Anterior cingulate cortex (tissue), 58 donors: ENCODE data around the gene TM9SF4.

Experiments used
- DNase-seq, 58 donors: peaks; one replicate each; lab custom pipeline; 2025; lab: John Stamatoyannopoulos, UW

Gene TM9SF4

DNA sequence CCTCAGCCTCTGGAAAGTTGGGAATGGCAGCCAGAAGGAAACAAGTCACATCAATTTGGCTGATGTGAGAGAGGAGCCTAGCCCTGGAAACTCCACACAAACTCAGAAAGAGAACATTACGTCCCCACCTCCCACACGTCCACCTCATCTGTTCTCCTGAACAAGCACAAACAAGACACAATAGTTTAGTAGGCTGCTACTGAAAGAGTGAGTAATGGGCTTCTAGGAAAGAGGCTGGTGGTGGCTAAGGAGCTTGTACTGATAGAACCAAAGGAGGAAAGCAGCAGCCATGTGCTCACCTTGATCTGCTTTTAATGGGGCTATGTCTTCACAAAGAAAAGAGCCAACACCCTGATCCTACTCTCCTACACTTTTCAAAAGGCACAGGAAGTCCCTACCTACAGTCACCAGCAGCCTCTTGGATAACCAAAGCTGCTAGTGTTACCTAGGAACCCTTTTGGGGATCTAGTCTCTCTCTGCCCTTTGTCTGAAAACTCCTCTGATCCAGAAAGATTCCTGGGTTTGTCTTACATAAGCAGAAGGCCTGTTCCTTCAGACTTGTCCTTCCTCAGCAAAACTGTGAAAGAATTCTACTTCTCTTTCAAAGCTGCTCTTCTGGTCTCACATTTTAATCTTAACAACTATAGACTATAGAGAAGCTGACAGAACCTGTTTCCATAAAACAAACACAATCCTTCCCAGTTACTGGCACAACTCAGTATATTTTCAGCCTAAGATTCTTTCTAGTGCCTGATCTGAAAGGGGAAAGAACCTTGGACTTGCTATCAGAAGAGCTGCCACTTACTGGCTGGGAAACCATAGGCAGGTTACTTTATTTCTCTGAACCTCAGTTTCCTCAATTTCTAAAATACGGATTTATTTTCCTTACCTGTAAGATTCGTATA, 94.9 kb downstream of the TM9SF4 start:
- peak in 9 of 58 donors; percentile 1 to 41 (median 15) for DNase-seq

DNA sequence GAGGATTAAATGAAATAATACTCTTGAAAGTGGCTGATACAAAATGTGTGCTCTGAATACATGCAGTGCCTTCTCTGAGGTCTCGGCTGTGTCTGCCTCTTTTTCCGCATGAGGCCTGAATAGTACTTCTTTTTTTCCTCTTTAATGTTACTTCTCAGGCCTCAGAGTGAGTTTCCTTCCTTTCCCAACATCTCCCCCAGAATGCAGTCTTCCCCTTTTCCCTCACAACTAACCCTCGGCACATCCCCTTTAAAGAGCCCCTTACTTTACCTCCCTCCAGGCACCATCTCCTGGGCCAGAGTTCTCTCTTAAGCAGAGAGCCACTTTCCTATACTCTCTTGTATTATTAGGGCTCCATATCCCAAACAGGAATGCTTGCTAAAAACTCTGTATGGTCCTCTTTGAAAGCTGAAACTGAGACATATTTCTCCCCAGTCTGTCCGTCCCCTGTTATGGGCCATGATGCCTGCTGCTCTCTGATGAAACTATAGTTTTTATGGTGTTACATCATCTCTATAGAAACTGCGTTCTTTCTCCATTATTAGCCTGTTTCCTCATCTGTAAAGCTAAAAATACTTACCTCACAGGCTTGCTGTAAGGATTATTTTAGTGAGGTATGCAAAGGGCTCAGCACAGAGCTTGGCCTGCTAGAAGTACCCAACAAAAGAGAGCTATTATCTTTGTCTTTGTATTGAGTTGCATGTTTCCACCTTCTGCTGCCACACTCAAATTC, 95.8 kb downstream of the TM9SF4 start:
- no peak for DNase-seq

DNA sequence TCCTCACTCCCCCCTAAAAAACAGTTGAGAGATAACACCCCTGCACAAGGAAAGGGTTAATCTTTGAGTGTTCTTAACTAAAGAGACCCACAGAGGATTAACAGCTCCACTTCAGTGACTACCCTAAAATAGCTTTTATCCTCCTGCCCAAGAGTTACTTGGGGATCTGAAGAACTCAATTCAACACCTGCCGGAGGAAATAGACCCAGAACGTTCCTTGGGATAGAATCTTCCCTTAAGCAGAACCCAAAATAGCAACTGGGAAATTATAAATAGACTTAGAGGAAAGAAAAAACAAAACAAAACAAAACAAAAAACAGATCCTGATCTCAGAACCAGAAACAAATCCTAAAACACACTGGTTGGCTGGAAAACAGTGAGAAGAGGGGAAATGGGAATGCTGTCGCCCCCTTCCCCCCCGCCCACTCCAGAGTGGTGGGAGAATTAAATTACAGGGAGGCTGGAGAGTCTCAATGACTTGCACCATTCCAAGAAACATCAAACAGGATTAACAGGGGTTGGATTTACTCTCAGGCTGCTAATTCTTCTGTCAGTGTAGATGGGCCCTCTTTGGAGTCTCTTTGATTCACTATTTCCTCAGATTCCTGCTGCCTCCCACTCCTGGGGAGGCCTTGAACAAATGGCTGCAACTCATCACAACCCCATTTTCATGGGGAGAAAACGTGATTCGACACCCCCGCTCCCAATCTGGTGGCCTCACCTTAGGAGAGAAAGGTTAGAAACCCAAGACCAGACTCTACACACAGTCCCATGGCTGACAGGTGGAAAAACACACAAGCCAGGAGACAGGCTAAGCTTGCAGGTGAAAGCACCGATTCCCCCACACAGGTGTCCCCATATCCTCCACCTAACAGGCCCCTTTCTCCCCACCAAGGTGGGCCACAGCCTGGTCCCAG, 96.6 kb downstream of the TM9SF4 start:
- DNase-seq, result no peak

DNA sequence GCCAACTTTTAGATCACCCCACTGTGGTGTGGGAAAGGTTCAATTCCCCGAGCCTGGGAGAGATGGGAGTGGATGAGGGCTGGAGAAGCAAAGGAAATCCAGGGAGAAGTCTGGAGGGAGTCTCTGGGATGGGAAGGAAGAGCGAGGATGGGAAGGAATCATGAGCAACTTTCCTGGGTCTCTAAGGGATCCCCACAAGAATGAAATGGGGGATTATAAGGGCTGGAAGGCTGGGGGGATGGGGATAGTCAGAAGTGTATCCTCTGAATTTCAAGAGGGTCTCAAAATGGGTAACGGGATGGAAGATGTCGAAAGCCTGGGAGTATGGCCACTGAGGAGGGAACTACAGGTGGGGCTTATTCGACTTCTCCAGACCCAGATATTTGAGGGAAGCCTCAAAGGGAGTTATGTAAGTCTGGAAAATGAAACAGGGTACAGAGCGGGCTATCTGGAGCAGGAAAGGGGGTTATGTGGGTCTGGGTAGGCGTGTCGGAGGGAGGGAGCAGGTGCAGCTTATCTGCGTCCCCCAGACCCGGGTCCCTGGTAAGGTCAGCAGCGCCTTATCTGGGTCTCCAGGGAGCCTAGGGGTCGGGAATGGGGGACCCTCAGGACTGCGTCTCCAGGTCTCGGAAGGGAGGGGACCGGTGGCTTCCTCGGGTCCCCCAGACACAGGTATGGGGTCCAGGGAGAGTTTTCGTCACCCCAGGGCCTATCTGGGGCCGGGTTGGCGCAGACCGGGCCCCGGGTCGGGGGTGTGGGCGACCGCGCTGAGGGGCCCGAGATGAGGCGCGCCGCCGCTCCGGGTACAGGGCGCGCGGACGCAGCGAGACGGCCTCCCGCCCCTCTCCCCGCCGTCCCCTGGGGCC, 97.5 kb downstream of the TM9SF4 start:
- DNase-seq, result no peak

DNA sequence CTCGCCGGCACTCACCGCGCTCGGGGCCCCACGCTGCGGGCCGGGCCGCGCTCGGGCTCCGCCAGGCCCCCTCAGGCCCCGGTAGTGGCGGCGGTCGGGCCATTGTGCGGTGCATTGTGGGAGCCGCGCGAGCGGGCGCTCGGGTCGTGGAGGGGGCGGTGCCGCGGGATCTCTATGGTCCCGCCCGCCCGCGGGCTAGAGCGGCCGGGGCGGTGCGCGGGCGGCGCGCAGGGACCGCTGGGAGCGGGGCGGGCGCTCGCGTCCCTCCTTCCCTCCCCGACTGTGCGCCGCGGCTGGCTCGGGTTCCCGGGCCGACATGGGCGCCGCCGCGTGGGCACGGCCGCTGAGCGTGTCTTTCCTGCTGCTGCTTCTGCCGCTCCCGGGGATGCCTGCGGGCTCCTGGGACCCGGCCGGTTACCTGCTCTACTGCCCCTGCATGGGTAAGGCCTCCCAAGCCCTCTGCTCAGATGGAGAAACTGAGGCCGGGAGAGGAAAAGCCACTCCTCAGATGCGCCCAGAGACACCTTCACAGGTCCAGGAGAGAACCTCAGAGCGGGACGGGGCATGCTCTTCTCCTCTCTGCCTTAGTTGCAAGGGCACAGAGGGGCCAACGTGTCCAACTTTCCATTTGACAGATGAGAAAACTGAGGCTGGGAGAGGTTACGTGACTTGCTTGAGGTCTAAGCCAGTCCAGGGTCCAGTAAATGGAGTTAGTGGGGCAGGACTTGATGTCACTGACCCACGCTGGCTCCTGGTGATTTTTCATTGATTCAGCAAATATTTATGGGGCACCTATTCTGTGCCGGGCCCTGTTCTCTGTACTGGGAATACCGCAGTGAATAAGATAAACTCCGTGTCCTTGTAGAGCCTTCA, 98.3 kb downstream of the TM9SF4 start, which contains the start of the genes PLAGL2 and POFUT1:
TSS of gene PLAGL2 (minus strand) at position 118 of the 873 bp plus-strand sequence. CDS start 5,565 bp downstream, outside the sequence.
TSS of gene POFUT1 (plus strand) at position 255 of the 873 bp plus-strand sequence. CDS start at position 317, 62 bp downstream.
- peak in 57 of 58 donors; percentile 23 to 90 (median 80) for DNase-seq

DNA sequence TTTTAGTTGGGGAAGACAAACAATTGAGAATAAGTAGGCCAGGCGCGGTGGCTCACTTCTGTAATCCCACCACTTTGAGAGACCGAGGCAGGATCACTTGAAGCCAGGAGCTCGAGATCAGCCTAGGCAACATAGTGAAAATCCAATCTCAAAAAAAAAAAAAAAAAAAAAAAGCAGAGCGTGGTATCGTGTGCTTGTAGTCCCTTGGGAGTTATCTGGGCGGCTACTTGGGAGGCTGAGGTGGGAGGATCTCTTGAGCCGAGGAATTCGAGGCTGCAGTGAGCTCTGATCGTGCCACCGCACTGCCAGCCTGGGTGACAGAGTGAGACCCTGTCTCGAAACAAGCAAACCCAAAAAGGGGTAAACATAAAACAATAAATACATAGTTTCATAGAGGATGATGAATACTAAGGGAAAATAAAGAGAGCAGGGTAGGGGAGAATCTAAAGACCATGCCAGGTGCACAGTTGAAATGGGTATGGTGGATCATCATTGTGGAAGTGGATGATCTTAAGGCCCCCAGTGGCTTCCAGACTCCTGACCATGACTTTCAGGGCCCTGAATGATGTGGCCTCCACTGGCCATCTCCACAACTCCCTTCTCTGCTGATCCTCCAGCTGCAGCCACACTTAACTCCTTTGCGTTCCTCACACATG, 99.1 kb downstream of the TM9SF4 start:
- no peak for DNase-seq

DNA sequence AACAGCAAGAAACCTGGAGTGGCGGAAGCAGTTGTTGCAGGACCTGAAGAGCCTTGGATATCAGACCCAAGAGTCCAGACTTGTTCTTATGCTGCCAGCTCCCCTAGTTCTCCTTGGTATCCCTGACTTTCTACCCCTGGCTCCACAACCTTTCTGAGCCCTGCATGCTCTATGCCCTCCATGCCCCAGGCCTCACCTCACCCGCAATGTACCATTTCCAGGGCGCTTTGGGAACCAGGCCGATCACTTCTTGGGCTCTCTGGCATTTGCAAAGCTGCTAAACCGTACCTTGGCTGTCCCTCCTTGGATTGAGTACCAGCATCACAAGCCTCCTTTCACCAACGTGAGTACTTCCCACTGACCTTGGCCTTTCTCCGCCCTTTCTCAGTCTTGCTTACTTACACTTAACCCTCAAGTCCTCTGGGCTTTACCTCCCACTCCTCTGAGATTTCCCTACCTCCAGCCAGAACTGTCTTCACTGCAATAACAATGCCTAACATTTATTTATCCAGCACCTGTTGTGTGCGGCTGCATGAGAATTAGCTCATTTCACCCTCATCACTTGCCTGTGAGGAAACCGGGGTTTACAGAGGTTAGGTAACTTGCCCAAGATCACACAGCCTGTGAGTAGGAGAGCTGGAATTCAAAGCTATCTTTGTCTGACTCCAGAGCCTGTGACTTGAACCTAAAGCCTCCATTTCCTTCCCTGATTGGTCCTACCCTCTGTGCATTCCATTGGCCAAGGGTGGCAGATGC, 100.5 kb downstream of the TM9SF4 start:
- DNase-seq, result no peak

DNA sequence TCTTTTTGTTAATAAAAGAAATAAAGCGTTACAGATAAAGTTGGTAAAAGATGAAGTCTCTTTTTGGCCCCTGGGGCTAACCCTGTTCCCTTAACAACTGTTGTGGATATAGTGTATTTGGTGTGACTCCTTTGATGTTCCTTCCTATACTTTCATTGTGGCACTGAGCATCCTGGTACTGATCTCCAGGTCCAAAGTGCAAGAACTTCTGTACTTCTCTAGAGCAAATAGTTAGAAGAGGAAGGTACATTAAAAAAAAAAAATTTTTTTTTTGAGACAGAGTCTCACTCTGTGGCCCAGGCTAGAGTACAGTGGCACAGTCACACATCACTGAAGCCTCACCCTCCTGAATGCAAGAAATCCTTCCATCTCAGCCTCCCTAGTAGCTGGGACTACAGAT, 104.4 kb downstream of the TM9SF4 start:
- no peak for DNase-seq

DNA sequence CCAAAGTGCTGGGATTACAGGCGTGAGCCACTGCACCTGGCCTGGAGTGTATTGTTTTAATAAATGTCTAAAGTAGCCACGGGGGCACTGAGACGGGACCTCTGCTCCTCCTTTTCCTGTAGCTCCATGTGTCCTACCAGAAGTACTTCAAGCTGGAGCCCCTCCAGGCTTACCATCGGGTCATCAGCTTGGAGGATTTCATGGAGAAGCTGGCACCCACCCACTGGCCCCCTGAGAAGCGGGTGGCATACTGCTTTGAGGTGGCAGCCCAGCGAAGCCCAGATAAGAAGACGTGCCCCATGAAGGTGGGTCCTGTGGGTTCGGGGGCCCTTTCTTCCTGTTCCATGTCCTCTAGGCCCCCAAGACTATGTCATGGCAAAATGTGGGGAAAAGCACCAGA, 105.6 kb downstream of the TM9SF4 start:
- DNase-seq, result no peak

DNA sequence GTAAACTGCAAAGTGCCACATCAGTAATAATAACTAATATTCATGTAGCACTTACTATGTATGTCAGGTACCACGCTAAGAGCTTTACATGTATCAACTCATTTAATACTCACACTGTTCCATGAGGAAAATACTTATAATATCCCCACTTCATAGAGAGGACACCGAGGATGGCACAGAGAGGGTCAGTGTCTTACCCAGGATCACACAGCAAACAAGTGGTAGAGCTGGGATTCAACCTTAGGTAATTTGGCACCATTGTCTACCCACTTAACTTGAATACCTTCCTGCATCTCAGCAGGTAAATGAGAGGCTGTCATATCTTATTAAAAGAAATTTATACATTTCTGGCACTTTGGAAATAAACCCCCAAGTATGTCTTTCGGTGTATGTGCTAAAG, 106.2 kb downstream of the TM9SF4 start:
- DNase-seq, result no peak

DNA sequence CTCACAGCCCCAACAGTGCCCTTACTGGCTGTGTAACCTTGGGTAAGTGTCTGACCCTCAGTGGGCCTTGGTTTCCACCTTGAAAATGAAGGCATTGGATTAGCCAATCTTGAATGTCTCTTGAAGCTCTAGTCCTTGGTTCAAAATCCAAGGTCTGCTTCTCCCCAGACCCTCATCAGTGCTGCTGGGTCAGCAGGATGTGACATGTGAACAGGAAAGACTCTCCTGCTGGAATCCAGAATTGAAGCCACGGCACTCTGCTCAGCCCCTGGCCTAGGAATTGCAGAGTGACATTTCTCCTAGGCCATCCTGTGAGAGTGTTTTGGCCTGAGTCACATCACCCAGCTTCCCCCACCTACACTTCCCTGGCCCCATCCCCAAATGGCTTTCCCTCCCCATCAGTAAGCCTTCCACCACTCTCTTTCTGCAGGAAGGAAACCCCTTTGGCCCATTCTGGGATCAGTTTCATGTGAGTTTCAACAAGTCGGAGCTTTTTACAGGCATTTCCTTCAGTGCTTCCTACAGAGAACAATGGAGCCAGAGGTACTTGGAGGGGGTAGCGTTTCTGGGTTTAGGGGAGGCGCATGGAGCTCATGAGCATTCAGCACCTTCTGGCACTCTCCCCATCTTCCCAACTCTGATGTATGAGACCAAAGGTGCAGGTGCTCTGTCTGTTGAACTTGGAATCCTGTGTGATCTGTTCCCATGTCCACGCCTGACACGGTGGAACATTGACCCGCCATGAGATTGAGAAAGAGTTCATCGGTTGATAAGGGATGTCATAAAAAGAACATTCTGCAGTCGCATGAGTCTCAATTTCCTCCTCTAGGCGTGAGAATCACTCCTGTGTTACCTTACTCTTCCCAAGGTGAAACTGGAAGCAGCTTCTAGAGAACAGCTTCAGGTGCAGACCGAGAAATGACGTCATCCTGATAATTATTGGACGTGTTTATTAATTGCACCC, 106.9 kb downstream of the TM9SF4 start:
- DNase-seq, result no peak
